ENCODE measurements around the gene SLCO4A1.

The SLCO4A1 gene

DNA sequence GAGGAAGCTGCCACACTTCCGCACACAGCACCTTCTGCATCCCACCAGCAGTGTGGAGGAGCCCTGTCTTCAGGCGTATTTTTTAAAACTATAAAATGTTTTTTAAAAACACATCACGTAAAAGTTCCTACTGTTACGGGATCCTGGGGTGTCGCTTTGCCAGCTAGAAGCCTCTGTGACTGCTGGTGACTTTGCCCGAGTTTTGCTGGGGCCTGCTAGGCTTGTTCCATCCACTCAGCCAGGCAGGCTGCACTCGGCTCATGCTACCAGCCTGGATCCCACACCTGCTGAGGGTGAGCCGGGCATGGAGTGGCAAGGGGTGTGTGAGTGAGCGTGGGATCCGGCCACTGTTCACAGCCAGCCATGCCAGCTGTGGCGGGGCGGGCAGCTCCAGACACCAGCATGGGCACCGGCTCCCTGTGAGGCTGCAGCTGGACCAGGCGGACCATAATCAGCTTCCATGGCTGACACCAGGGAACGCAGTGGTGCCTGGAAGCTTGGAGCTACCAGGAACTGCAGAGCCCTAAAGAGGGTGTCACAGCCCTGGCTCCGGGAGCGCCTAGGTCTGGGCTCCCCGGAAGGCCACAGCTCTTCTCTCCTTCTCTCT lies 12.3 kb upstream of the SLCO4A1 start:
- TF ChIP-seq SIN3A (IDR thresholded peaks at IDR 0.05; ENCODE audit: borderline replicate concordance, insufficient read depth, low read length) (no peak), FOXP2 (optimal IDR thresholded peaks at IDR 0.05; ENCODE audit: borderline replicate concordance, extremely low read depth, extremely low read length, insufficient read depth) (no peak), POLR2AphosphoS5 (IDR thresholded peaks at IDR 0.05; ENCODE audit: low read depth, low read length) (no peak)
- TF ChIP-seq, protein P1, sequence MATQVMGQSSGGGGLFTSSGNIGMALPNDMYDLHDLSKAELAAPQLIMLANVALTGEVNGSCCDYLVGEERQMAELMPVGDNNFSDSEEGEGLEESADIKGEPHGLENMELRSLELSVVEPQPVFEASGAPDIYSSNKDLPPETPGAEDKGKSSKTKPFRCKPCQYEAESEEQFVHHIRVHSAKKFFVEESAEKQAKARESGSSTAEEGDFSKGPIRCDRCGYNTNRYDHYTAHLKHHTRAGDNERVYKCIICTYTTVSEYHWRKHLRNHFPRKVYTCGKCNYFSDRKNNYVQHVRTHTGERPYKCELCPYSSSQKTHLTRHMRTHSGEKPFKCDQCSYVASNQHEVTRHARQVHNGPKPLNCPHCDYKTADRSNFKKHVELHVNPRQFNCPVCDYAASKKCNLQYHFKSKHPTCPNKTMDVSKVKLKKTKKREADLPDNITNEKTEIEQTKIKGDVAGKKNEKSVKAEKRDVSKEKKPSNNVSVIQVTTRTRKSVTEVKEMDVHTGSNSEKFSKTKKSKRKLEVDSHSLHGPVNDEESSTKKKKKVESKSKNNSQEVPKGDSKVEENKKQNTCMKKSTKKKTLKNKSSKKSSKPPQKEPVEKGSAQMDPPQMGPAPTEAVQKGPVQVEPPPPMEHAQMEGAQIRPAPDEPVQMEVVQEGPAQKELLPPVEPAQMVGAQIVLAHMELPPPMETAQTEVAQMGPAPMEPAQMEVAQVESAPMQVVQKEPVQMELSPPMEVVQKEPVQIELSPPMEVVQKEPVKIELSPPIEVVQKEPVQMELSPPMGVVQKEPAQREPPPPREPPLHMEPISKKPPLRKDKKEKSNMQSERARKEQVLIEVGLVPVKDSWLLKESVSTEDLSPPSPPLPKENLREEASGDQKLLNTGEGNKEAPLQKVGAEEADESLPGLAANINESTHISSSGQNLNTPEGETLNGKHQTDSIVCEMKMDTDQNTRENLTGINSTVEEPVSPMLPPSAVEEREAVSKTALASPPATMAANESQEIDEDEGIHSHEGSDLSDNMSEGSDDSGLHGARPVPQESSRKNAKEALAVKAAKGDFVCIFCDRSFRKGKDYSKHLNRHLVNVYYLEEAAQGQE (IDR thresholded peaks at IDR 0.05; ENCODE audit: insufficient read depth in 1 of 2, low read depth in 2 of 2, low read length in 2 of 2): no peak

DNA sequence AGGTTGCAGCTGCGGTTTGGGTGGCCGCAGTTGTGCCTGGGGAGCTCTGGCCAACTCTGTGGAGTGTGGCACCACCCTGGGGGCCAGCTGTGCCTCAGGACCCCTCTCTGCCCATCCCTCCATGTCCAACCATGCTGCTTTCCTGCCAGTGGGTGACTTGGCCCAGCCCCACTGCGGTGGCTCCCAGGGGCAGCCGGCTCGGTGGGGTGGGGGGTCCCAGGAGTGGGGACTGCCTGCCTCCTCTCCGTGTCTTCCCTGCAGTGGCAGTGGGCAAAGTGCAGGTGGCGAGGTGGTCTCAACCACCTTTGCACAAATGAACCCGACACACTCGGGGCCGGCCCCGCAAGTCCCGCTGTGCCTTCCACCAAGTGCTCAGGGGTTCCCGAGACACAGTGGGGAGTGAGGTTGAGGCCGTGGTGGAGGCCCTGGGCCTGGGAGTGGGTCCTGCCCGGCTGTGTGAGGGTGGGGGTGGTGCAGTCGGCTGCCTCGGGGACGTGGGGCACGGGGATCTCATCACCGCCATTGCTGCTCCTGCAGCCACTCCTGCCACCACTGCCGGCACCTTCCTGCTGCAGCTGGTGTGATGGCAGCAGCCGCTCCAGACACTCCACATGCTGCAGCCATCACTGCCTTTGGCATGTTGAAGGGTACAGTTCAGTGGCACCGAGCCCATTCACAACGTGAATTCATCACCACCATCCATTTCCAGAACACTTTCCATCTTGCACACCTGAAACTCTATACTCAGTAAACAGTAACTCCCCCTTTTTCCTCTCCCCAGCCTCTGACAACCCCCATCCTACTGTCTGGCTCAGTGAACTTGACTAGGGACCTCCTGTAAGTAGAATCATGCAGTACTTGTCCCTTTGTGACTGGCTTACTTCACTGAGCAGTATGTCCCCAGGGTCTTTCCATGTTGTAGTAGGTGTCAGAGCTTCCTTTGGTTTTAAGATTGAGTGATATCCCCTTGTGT lies 10.7 kb upstream of the SLCO4A1 start:
- TF ChIP-seq, protein P1 (IDR thresholded peaks at IDR 0.05; ENCODE audit: insufficient read depth in 1 of 2, low read depth in 2 of 2, low read length in 2 of 2): no peak
- TF ChIP-seq TAF1 (IDR thresholded peaks at IDR 0.05; ENCODE audit: borderline replicate concordance, insufficient read depth, low read length): no peak
- TF ChIP-seq FOXP2 (optimal IDR thresholded peaks at IDR 0.05; ENCODE audit: borderline replicate concordance, extremely low read depth, extremely low read length, insufficient read depth): no peak
- TF ChIP-seq POLR2AphosphoS5 (IDR thresholded peaks at IDR 0.05; ENCODE audit: low read depth, low read length): no peak
- TF ChIP-seq SIN3A (IDR thresholded peaks at IDR 0.05; ENCODE audit: borderline replicate concordance, insufficient read depth, low read length): no peak

DNA sequence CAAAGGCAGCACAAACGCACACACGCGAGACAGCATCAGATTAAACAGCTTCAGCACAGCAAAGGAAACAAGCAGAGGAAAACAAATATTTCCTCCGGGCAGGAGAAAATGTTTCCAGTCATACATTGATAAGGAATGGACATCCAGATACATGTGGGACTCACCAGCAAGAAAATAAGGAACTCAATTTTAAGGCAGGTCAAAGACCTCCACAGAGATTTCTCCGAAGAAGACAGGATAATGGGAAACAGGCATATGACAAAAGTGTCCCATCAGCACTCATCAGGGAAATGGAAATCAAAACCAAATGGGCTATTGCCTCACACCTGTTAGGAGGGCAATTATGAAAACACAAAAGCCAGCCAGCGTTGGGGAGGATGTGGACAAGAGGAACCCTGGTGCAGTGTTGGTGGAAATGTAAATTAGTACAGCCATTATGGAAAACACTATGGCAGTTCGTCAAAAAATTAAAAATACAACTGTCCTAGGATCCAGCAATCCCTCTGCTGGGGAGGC lies 9.7 kb upstream of the SLCO4A1 start:
- TF ChIP-seq, protein P1 (IDR thresholded peaks at IDR 0.05; ENCODE audit: insufficient read depth in 1 of 2, low read depth in 2 of 2, low read length in 2 of 2): no peak
- TF ChIP-seq SIN3A (IDR thresholded peaks at IDR 0.05; ENCODE audit: borderline replicate concordance, insufficient read depth, low read length) (no peak), TAF1 (IDR thresholded peaks at IDR 0.05; ENCODE audit: borderline replicate concordance, insufficient read depth, low read length) (no peak), FOXP2 (optimal IDR thresholded peaks at IDR 0.05; ENCODE audit: borderline replicate concordance, extremely low read depth, extremely low read length, insufficient read depth) (no peak), POLR2AphosphoS5 (IDR thresholded peaks at IDR 0.05; ENCODE audit: low read depth, low read length) (no peak)

DNA sequence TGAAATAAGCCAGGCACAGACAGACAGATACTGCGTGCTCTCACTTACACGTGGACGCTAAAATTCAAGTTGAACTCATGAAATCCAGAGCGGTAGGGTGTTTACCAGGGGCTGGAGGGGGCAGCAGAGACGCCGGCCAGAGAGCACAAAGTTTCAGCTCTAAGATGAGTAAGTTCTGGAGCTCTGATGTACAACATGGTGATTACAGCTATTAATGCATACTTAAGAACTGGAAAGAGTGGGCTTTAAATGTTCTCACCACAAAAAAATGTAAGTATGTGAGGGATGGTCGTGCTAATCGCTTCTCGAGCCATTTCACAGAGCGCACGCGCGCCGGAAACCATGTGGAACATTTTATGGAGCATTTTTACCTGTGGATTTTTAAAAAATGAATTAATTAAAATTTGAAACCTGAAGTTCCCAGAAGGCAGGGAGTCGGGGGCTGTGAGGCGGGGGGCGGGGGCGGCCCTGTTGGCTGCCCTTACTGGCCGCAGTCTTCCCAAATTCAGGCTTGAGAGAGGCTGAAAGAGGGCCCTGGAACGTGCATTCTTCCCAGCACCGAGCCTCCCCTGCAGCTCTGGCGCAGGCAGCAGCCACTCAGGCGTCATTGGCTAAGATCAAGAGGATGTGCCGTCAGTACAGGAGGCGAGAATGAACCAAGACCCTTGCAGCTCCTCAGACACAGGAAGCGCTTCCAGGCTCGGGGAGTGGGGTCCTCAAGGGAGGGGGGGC lies 8.5 kb upstream of the SLCO4A1 start:
- TF ChIP-seq SIN3A (IDR thresholded peaks at IDR 0.05; ENCODE audit: borderline replicate concordance, insufficient read depth, low read length): no peak
- no peak for TF ChIP-seq TAF1 (IDR thresholded peaks at IDR 0.05; ENCODE audit: borderline replicate concordance, insufficient read depth, low read length)
- TF ChIP-seq, protein P1 (IDR thresholded peaks at IDR 0.05; ENCODE audit: insufficient read depth in 1 of 2, low read depth in 2 of 2, low read length in 2 of 2): no peak
- TF ChIP-seq FOXP2 (optimal IDR thresholded peaks at IDR 0.05; ENCODE audit: borderline replicate concordance, extremely low read depth, extremely low read length, insufficient read depth): no peak
- no peak for TF ChIP-seq POLR2AphosphoS5 (IDR thresholded peaks at IDR 0.05; ENCODE audit: low read depth, low read length)
